SU-DHL-6 (cell line): ENCODE measurements around the gene POFUT2.

Source experiments
- H2AFZ ChIP-seq: fragments of 200-600 bp; sonication (generic); 2 replicates; pipeline ENCODE4 v1.6.1; 2014; ENCODE audit warnings: low read depth, mild to moderate bottlenecking, moderate library complexity, mixed read lengths, antibody characterized with exemption, low read length; ENCODE audit not compliant: severe bottlenecking
- H3F3A ChIP-seq: fragments of 200-600 bp; shearing (Covaris generic); 2 replicates; pipeline ENCODE4 v1.6.0; 2016; ENCODE audit warnings: antibody characterized with exemption, mild to moderate bottlenecking; ENCODE audit not compliant: insufficient read depth
- H3K27ac ChIP-seq: fragments of 200-600 bp; sonication (generic); 2 replicates; pipeline ENCODE4 v1.5.1; 2016; ENCODE audit warnings: low read depth, mild to moderate bottlenecking, low read length, moderate library complexity, mixed read lengths
- H3K27me3 ChIP-seq: fragments of 200-600 bp; sonication (generic), shearing (Covaris generic); 2 replicates; pipeline ENCODE4 v1.6.0; 2014; ENCODE audit warnings: mild to moderate bottlenecking, low read length
- H3K36me3 ChIP-seq: fragments of 200-600 bp; sonication (generic); 2 replicates; pipeline ENCODE4 v1.6.1; 2014; ENCODE audit warnings: mild to moderate bottlenecking, low read length, mixed read lengths
- H3K4me2 ChIP-seq: fragments of 300-600, 200-600 bp; shearing (Covaris generic), sonication (generic); 2 replicates; pipeline ENCODE4 v1.6.0; 2014; ENCODE audit warnings: low read length, low read depth, mild to moderate bottlenecking; ENCODE audit not compliant: poor library complexity, severe bottlenecking
- H3K4me3 ChIP-seq: fragments of 200-600 bp; sonication (generic); 2 replicates; pipeline ENCODE4 v1.5.1; 2014; ENCODE audit warnings: antibody characterized with exemption, low read length, mild to moderate bottlenecking, mixed read lengths; ENCODE audit not compliant: insufficient read depth, poor library complexity, severe bottlenecking
- H3K79me2 ChIP-seq: fragments of 200-600 bp; sonication (generic); 2 replicates; pipeline ENCODE4 v1.6.1; 2014; ENCODE audit warnings: mild to moderate bottlenecking, low read length, moderate library complexity; ENCODE audit not compliant: insufficient read depth
- H3K9ac ChIP-seq: fragments of 200-600 bp; sonication (generic); 2 replicates; pipeline ENCODE4 v1.7.0; 2014; ENCODE audit warnings: mild to moderate bottlenecking, low read length
- H3K9me2 ChIP-seq: fragments of 200-600 bp; sonication (generic); replicated peaks from 2 replicates; pipeline ENCODE4 v1.6.1; 2014; ENCODE audit warnings: low read length; ENCODE audit not compliant: insufficient read depth
- H3K9me3 ChIP-seq: fragments of 200-600 bp; sonication (generic); 2 replicates; pipeline ENCODE4 v1.6.1; 2014; ENCODE audit warnings: low read length, mixed read lengths; ENCODE audit not compliant: insufficient read depth
- H4K20me1 ChIP-seq: fragments of 200-600 bp; sonication (generic); 2 replicates; pipeline ENCODE4 v1.6.1; 2014; ENCODE audit warnings: low read depth, mild to moderate bottlenecking, antibody characterized with exemption, low read length, moderate library complexity, mixed read lengths
- EZH2phosphoT487 ChIP-seq: fragments of 200-600 bp; sonication (generic), shearing (Covaris generic); conservative IDR thresholded peaks from 2 replicates; pipeline ENCODE4 v1.6.1; 2018; ENCODE audit warnings: mild to moderate bottlenecking, antibody characterized with exemption, low read length, moderate library complexity, mixed read lengths
- TF ChIP-seq, protein P1 (sequence below): fragments of 200-600 bp; sonication (generic); IDR thresholded peaks from one replicate; pipeline ENCODE4 v1.5.1; 2017; ENCODE audit warnings: antibody characterized with exemption, mild to moderate bottlenecking, low read length, moderate library complexity; ENCODE audit not compliant: insufficient read depth, poor library complexity, severe bottlenecking

Gene POFUT2

GRCh38 chr21:45226540-45227326, 61.0 kb downstream of the POFUT2 start:
- Histone ChIP-seq H3K27me3 (no peaks in the 10 kb centered on the region), H3K27ac (no peak overlapping the region), H3F3A (no peaks in the 10 kb centered on the region), H3K9me2 (no peaks in the 10 kb centered on the region), H3K4me2 (no peak overlapping the region), H3K36me3 (no peaks in the 10 kb centered on the region), H2AFZ (no peak overlapping the region), H3K79me2 (no peaks in the 10 kb centered on the region), H3K9me3 (no peaks in the 10 kb centered on the region), H3K4me3 (no peak overlapping the region), H3K9ac (no peak overlapping the region), H4K20me1 (no peaks in the 10 kb centered on the region)
- TF ChIP-seq EZH2phosphoT487, result no peak
- TF ChIP-seq, protein P1, sequence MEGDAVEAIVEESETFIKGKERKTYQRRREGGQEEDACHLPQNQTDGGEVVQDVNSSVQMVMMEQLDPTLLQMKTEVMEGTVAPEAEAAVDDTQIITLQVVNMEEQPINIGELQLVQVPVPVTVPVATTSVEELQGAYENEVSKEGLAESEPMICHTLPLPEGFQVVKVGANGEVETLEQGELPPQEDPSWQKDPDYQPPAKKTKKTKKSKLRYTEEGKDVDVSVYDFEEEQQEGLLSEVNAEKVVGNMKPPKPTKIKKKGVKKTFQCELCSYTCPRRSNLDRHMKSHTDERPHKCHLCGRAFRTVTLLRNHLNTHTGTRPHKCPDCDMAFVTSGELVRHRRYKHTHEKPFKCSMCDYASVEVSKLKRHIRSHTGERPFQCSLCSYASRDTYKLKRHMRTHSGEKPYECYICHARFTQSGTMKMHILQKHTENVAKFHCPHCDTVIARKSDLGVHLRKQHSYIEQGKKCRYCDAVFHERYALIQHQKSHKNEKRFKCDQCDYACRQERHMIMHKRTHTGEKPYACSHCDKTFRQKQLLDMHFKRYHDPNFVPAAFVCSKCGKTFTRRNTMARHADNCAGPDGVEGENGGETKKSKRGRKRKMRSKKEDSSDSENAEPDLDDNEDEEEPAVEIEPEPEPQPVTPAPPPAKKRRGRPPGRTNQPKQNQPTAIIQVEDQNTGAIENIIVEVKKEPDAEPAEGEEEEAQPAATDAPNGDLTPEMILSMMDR, result no peak

GRCh38 chr21:45225741-45226327, 61.9 kb downstream of the POFUT2 start:
- Histone ChIP-seq H3K9me3 (no peaks in the 10 kb centered on the region), H3K9ac (no peak overlapping the region), H3K79me2 (no peaks in the 10 kb centered on the region), H3K9me2 (no peaks in the 10 kb centered on the region), H3F3A (no peaks in the 10 kb centered on the region), H2AFZ (no peak overlapping the region), H3K27ac (no peak overlapping the region), H3K36me3 (no peaks in the 10 kb centered on the region), H3K4me2 (no peak overlapping the region), H3K27me3 (no peaks in the 10 kb centered on the region), H4K20me1 (no peaks in the 10 kb centered on the region), H3K4me3 (no peak overlapping the region)
- TF ChIP-seq, protein P1, result no peak
- TF ChIP-seq EZH2phosphoT487, result no peak

DNA sequence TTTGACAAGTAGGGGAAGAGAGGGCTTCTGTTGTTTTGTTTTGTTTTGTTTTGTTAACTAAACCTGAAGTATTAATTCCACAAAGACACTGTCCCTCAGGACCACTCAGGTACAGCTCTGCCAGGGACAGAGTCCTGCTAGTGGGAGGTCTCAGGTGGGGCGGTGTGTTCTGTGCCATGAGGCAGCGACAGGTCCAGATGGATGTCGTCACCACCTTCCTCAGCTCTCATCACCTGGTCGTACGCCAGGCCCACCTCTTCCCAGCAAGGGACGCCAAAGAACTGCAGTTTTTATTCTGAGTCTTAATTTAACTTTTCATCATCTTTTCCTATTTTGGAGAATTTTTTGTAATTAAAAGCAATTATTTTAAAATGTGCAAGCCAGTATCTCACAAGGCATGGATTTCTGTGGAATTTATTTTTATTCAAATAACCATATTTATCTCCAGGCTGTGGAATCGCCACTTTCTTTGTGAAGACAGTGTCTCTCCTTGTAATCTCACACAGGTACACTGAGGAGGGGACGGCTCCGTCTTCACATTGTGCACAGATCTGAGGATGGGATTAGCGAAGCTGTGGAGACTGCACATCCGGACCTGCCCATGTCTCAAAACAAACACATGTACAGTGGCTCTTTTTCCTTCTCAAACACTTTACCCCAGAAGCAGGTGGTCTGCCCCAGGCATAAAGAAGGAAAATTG, 62.5 kb downstream of the POFUT2 start:
- no peaks in the 10 kb centered on the region for H3K9me2 ChIP-seq

More for the DNA sequence above, 62.5 kb downstream of the POFUT2 start:
- Histone ChIP-seq H3K36me3 (no peaks in the 10 kb centered on the region), H3F3A (no peaks in the 10 kb centered on the region), H4K20me1 (no peaks in the 10 kb centered on the region), H3K4me2 (no peak overlapping the region), H3K27ac (no peak overlapping the region), H3K9ac (no peak overlapping the region), H3K79me2 (no peaks in the 10 kb centered on the region), H3K27me3 (no peaks in the 10 kb centered on the region), H3K4me3 (no peak overlapping the region), H3K9me3 (no peaks in the 10 kb centered on the region), H2AFZ (no peak overlapping the region)
- TF ChIP-seq EZH2phosphoT487, result no peak
- TF ChIP-seq, protein P1, result no peak
